Stimulated activated CD4-positive, alpha-beta T cell treated with anti-CD3 and anti-CD28 coated beads, Interleukin-1b, Interleukin-23, amount 100 ng/mL, for 24 hours (primary cell): ENCODE data around the gene GCNT4.
"Not testable (repeated sequence)": the region's sequence is repeated elsewhere in the genome, so short reads cannot be mapped to it uniquely, and the experiment has no call there.

Experiments
- DNase-seq, 4 experiments: peaks; one replicate each; pipeline ENCODE4 v3.0.0-alpha.2; 2020; ENCODE audit warnings: low read depth in 4 of 4, low spot score in 1 of 4

GCNT4 gene

GRCh38 chr5:75052192-75053053 lies at the start of gene GCNT4:
GCNT4 (minus strand) TSS chr5:75052558; CDS start chr5:75030037, 22,521 bp downstream.
- DNase-seq: peak in 1 of 4 experiments; percentile 42

- not testable (repeated sequence) for DNase-seq
Observed at GRCh38 chr5:75095956-75096355, 43.6 kb upstream of the GCNT4 start.

- no peak for DNase-seq
Observed at GRCh38 chr5:75091597-75091996, 39.2 kb upstream of the GCNT4 start.

GRCh38 chr5:75089662-75090061 lies 37.3 kb upstream of the GCNT4 start:
- no peak for DNase-seq

- peak in 1 of 4 experiments; percentile 17 for DNase-seq
Observed at GRCh38 chr5:75089137-75089536, 36.8 kb upstream of the GCNT4 start.

GRCh38 chr5:75088648-75089047 lies 36.3 kb upstream of the GCNT4 start:
- DNase-seq: no peak

GRCh38 chr5:75081510-75081909 lies 29.2 kb upstream of the GCNT4 start:
- DNase-seq: no peak

- DNase-seq: not testable (repeated sequence)
Observed at GRCh38 chr5:75079346-75079745, 27.0 kb upstream of the GCNT4 start.

GRCh38 chr5:75078027-75078426 lies 25.7 kb upstream of the GCNT4 start:
- DNase-seq: no peak

GRCh38 chr5:75072061-75072460 lies 19.7 kb upstream of the GCNT4 start:
- DNase-seq: no peak

GRCh38 chr5:75071100-75071499 lies 18.7 kb upstream of the GCNT4 start:
- DNase-seq: no peak

- DNase-seq: no peak
Observed at GRCh38 chr5:75067434-75067833, 15.1 kb upstream of the GCNT4 start.

- no peak for DNase-seq
Observed at GRCh38 chr5:75062925-75063531, 10.7 kb upstream of the GCNT4 start.

- no peak for DNase-seq
Observed at GRCh38 chr5:75059912-75060545, 7.7 kb upstream of the GCNT4 start.

GRCh38 chr5:75058986-75059535 lies 6.7 kb upstream of the GCNT4 start:
- no peak for DNase-seq

- no peak for DNase-seq
Observed at GRCh38 chr5:75057561-75057960, 5.2 kb upstream of the GCNT4 start.

- no peak for DNase-seq
Observed at GRCh38 chr5:75055727-75056144, 3.4 kb upstream of the GCNT4 start.

GRCh38 chr5:75054134-75054930 lies 2.0 kb upstream of the GCNT4 start:
- no peak for DNase-seq

GRCh38 chr5:75053304-75054133 lies 1.2 kb upstream of the GCNT4 start:
- DNase-seq: peak in 1 of 4 experiments; percentile 35

- no peak for DNase-seq
Observed at GRCh38 chr5:75053054-75053303, 621 bp upstream of the GCNT4 start.
